Activated T-cell treated with anti-CD3 and anti-CD28 coated beads for 48 hours (primary cell): Measurements from ENCODE around the gene C12orf57.
A peak's percentile ranks its signal among the peaks of the same experiment; 100 is the strongest.

Experiments
- DNase-seq: peaks from one replicate; pipeline ENCODE4 v3.0.0-alpha.2; 2020; ENCODE audit warnings: low read depth

Gene C12orf57

DNA sequence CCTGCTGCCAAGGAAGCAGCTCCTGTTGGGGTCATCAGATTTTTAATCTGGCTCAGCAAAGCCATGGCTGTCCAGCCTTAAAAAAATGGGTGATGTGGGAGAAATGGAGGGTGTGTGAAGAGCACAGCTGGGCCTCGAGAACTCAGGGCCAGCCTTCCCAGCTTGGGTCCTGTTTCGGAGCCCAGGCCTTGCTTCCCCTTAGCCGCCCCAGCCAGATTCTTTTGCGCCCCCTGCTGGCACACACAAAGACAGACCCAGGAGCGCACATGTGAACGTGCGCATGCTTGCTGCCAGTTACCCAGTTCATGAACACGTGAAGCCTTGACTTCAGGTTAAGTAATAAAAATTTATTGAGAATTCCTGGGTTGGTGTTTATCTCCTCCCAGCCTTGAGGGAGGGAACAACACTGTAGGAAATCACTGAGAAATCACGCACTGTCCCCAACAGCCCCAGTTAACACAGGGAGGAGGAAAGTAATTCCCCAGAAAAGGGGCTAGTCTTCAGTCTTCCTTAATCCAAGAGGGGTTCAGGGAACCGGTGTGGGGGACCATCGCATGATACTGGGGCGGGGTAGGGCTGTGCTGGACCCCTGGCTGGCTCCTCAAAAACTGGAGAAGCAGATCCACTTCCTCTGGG, 21.3 kb downstream of the C12orf57 start:
- DNase-seq = peak; percentile 80

DNA sequence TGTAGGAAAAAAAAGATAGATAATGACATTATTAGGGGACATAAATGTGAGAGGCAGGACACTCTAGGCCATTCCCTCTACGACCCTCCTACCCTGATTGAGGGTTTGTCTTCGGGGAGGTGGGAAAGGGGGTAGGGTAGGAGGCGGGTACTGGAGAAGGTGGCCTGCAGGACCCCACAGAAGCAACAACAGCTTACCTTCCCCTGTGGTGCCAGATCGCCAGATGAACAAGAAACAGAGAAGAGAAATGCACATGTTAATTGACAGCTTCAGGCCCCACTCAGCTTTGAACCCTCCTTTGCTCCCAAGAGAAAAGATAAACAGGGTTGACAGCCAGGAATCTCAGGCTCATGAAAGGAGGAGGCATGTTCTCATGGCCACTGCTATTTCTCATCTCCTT, 21.9 kb downstream of the C12orf57 start:
- DNase-seq = no peak

DNA sequence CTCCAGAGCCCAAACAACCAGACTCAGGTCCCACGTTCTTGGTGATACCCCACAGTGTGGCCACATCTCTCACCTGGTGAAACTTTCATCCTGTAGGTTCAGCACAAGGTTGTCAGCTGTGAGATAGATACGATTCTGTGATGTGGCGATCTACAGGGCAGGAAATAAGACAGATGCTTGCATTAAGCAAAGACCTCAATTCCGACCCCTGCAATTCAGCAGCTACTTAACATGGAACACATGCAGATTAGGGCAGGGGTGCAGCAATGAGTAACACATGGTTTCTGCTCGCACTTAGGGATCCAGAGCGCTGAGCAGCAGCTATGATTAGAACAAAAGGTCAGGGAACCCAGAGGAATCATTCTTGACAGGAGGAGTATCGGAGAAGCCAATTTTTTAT, 22.5 kb downstream of the C12orf57 start:
- DNase-seq = no peak

DNA sequence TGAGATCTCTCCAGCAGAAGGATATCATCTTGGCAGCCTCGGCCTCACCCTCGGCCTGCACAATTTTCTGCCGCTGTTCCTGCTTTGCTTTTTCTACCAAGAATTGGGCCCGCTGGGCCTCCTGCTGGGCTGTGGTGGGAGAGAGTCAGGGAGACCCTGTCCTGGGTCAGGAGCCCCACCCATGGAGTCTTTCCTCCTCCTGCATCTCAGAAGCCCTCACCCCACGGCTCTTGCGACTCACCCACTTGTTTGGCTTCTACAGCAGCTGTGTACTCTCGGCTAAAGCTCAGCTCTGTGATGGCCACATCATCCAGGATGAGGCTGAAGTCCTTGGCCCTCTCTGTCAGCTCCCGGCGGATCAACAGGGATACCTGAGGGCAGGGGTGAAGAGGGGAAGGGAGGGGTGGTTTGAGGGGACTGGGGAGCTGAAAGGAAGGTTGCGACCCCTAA, 23.9 kb downstream of the C12orf57 start:
- no peak for DNase-seq

DNA sequence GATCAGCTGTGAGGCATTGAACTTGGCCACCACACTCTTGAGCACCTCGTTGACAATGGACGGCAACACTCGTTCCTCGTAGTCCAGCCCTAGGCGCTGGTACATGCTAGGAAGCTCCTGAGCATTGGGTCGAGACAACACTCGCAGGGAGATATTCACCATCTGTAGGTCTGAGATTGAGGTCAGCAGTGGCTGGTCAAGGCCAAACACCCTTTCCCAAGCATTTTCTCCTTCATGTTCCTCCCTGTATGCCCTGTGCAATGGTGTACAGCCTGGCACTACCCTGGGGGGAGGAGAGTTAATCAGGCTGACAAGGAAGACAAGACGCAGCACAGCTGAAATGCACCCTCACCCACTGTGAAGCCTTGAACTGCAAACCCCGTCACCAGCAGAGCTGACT, 24.6 kb downstream of the C12orf57 start:
- no peak for DNase-seq

DNA sequence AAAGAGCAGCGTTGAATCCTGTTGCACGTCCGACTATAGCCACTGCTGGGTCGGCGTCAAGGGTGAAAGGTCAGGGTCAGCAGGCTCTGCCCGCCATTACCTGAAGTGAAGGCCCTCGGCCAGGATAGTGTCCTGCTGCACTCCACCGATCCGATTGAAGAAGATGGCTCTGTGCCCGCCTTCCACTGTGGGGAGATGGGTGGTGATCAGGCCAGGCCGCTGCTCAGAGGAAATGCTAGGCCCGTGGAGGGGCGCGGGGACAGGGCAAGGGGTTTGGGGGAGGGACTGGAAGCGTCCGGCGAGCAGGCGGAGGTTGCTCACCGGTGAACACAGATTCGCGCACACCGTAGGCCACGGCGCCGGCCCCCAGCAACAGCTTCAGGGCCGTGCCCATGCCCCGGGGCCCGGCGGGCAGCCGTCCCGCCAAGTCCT, 26.3 kb downstream of the C12orf57 start:
- no peak for DNase-seq

DNA sequence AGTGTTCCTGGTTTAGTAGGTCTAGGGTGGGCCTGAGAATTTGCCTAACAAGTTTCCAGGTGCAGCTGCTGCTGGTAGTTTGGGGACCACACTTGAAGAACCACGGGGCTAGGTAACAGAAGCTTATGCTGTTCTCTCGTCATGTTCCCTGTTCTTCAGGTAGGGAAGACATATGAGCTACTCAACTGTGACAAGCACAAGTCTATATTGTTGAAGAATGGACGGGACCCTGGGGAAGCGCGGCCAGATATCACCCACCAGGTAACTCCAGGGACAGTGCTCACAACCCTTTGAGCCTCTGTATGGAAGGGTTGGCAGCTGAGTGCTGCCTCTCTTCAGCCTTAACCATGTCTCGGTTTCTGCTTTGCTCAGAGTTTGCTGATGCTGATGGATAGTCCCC, 30.4 kb downstream of the C12orf57 start:
- DNase-seq = no peak

DNA sequence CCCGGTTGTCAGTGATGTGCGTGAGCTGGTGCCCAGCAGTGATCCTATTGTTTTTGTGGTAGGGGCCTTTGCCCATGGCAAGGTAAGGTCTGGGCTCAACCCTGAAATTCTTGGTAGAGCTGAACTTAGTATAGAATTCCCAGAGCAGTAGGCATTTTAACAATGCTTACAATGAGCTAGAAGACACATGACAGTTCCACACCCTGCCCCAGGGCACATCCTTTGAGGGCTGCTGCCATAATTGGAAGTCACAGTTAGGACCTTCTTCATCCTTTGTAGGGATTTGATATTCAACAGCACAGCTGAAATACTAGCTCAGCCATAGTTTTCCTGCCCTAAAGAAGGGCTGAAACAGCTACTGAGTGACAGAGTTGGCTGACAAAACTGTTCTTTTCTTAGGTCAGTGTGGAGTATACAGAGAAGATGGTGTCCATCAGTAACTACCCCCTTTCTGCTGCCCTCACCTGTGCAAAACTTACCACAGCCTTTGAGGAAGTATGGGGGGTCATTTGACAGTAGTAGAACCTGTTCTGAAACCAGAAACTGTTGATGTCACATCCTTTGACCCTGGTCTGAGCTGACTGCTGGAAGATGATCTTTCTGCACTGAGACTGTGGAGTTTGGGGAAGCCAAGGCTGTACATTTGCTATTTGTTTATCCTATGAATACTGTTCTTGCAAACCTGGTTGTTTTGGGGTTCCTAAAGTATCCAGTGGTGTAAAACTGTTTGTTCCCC, 31.6 kb downstream of the C12orf57 start:
- no peak for DNase-seq

DNA sequence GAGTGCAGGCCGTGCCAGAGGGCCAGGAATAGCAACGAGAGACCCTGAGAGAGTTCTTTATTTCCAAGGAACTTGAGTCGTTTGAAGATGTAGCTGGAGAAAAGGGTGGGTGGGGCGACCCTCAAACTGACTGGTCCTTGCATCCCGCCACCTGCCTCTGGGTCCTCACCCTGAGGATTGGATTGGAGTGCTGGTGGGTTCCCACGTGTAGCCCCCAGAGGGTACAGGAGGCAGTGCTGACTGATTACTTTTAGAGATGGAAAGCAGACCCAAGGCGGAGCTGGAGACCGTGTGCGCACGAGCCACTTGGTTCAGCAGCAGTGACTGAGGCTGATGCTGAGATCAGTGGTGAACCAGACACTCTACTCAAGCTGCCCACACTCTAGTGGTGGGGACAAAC, 33.8 kb downstream of the C12orf57 start:
- DNase-seq = no peak

DNA sequence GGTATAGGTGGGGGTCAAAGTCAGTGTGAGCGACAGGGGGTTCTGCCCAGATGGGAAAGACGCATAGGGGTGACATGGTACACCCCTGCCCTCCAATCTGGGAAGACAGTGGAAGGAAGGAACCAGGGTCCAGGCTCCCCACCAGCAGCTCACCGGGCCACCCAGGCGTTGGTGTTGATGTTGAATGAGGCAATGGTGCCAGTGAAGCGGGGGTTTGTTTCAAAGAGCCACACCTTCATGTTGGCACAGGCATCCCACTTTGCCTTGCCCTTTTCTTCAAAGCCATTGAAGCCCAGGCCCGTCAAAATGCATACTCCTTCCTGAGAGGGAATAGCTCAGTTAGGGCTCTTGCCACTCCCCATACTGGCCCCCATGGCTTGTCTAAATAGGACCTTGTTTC, 34.4 kb downstream of the C12orf57 start:
- DNase-seq = no peak

DNA sequence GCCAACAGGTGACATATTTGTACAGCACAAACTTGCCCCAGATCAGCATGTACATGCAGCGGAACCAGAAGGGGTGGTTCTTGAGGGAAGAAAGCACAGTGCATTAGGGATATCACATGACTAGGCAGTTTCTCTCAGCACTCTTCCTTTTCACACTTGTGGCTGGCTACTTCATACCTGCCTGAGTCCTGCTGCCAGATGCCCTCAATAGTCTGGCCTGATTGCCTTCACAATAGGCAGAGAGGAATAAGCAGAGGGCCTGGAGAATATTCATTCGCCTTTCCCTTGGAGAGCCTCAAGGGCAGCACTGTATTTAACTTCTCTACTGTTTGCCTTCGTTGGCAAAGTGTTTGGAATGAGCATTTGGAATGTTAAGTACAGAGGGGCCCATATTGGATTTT, 34.8 kb downstream of the C12orf57 start:
- no peak for DNase-seq

DNA sequence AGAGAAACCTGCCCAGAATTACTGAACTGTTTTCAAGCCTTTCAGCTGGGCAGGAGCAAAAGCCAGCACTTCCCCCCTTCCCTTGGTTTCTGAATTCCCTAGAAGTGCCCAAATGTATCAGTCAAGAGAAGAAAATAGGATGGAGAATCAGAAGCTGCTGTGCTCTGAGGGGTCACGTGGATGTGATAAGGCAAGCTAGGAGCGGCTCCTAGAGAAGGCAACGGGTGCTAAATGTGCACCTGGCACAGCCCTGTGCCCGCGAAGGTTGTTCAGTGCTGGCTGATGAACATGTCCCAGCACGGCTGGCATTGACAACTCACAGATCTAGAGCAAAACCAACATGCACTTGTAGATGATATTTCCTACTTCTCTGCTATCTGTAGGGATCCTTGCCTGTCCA, 35.2 kb downstream of the C12orf57 start:
- DNase-seq = no peak

DNA sequence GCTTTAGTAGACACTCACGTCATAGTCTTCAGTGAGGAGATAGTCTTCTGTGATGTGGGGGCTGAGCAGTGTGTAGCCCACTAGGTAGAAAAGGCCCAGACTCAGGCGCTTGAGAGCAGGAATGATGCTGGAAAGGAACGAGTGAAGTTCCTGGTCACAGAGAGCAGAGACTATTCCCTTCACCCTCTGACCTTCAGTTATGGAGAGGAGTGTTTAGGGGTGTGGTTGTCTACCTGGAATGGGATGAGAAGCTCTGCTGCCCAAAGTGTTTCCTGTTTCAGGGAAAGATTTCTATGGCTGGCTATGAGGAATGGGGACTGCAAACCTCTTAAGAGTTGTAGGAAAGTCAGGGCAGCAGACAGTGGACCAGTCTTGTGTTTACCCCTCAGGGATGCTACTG, 35.6 kb downstream of the C12orf57 start:
- DNase-seq = no peak

DNA sequence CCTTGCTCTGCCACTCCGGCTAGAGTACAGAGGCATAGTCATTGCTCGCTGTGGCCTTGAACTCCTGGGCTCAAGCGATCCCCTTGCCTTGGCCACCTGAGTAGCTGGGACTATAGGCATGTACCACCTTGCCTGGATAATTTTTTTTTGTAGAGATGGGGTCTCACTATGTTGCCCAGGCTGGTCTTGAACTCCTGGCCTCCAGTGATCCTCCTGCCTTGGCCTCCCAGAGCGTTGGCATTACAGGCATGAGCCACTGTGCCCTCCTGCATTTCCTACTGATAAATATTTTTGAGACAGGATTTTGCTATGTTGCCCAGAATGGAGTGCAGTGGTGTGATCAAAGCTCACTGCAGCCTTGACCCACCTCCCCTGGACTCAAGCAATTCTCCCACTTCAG, 36.3 kb downstream of the C12orf57 start:
- DNase-seq = no peak

DNA sequence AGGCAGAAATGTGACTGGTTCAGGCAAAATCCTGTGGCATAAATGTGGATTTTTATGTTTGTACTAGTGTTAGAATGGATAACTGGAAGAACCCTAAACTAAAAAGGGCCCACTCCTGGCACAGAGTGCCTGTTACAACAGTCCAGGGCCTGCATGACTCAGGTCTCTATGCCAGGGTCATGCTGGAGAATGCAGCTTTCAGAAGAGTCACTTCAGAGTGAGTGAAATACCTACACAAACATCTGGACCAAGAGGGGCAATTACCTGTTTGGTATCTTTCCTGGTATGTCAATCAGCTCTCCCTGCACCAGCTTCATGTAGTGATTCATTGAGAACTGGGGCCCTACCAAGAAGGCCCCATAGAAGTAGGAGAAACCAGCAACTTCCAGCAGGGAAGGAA, 36.9 kb downstream of the C12orf57 start:
- DNase-seq = no peak

DNA sequence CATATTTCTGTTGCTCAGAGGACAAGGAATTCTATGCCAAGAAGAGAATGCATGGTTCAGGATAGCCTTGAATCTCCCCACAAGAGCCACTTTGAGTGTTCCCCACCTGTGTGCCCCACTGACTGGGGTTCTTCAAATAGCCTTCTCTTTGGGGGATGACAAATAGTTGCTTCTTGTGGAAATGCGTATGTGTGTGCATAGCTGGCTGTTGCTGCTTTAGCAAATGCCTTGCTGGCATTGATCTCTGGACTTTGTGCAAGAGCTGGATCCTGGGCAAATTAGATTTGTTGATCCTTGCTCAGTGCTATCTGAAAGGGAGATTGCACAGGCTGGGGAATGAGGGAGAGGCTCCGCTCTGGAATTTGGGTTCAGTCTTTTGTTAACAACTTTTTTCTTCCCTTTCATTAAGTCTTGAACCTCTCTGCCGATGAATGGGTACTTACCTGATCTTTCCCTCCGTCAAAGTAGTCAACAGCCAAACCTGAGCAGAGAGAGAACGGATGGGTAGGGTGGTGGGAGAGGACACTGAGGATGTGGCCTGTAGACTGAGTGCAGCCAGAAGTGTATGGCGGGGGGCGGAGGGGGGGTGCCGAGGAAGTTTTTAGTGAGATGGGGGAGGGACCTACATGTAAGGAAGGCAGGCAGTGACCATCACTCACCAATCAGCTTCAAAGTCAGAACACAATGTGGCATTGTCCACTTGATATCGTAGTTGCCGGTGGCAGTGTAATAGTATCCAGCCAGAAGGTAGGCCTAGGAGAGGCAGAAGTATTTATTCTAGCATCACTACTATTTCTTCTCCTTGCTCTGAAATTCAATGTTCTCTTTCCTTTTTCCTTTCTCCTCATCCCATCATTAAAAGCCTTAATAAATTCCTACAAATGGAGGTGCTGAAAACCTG, 37.6 kb downstream of the C12orf57 start:
- DNase-seq = no peak

DNA sequence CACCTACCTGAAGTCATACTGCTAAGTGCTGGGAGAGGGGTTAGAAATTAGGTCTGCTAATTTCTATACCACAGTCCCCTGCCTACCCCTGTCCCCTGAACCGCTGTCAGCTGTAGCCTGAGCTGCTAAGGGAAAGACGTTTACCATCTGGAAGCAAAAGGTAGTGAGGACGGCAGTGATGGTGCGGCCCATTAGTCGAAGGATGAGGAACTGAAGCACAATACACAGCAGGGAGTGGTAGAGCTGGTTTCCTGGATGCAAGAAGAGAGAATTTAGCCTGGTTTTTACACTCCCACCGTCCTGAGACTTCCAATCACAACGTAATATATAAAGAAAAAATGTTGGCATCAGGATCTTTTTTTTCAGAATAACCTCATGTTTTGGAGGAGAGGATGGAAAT, 38.7 kb downstream of the C12orf57 start:
- no peak for DNase-seq

DNA sequence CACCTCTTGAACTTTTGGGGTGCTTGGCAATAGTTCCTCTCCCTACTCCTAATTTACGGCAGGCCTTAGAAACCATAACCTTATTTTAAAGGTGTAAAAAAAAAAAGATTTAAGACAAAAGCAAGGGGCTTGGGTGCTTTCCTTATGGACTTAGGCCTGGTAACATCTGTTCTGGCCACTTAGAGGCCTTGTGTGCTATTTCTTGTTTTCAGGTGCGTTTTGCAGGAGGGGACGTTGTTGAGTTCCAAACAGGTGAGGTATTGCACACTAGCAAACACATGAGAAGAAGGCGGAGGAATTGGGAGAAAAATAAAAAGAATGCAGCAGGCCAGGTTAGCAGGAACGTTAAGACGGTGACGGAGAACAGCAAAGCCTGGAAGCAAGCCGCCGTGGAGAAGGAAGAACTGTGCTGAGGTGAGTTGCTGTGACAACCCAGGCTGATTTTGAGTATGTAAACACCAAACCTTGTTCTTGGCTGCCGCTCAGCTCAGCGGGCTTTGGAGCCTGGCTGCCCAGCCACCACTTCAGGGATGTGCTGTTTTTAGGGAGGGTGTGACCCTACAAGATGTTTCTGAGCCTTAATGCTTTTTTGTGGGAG, 44.2 kb downstream of the C12orf57 start:
- no peak for DNase-seq
